ENCODE results near the gene SLC4A5.
A peak's percentile ranks its signal among the peaks of the same experiment; 100 is the strongest.

Gene SLC4A5

DNA sequence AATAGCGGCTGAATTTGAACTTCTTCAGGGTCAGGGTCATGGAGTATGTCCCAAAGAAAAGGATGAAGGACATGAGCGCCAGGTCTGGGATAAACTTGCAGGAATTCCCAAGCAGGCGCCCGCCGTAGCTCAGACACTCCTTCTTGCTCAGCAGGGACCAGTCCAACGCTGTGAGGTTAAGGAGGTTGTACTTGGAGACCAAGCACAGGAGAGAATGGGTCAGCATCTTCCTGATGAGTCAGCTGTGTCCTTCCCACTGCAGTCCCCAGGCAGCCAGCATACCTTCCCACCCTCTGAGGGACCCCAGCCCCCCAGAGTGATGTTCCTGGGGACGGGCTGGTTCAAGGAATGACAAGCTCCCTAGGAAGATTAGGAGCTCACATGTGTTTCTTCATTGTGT lies 103.9 kb downstream of the SLC4A5 start (continued):
- TF ChIP-seq, protein P1, sequence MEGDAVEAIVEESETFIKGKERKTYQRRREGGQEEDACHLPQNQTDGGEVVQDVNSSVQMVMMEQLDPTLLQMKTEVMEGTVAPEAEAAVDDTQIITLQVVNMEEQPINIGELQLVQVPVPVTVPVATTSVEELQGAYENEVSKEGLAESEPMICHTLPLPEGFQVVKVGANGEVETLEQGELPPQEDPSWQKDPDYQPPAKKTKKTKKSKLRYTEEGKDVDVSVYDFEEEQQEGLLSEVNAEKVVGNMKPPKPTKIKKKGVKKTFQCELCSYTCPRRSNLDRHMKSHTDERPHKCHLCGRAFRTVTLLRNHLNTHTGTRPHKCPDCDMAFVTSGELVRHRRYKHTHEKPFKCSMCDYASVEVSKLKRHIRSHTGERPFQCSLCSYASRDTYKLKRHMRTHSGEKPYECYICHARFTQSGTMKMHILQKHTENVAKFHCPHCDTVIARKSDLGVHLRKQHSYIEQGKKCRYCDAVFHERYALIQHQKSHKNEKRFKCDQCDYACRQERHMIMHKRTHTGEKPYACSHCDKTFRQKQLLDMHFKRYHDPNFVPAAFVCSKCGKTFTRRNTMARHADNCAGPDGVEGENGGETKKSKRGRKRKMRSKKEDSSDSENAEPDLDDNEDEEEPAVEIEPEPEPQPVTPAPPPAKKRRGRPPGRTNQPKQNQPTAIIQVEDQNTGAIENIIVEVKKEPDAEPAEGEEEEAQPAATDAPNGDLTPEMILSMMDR (tag by site-specific recombination; IDR thresholded peaks at IDR 0.05): no peak
- no peak for TF ChIP-seq FEZF1 (tag by site-specific recombination; IDR thresholded peaks at IDR 0.05)
- TF ChIP-seq, protein P2, sequence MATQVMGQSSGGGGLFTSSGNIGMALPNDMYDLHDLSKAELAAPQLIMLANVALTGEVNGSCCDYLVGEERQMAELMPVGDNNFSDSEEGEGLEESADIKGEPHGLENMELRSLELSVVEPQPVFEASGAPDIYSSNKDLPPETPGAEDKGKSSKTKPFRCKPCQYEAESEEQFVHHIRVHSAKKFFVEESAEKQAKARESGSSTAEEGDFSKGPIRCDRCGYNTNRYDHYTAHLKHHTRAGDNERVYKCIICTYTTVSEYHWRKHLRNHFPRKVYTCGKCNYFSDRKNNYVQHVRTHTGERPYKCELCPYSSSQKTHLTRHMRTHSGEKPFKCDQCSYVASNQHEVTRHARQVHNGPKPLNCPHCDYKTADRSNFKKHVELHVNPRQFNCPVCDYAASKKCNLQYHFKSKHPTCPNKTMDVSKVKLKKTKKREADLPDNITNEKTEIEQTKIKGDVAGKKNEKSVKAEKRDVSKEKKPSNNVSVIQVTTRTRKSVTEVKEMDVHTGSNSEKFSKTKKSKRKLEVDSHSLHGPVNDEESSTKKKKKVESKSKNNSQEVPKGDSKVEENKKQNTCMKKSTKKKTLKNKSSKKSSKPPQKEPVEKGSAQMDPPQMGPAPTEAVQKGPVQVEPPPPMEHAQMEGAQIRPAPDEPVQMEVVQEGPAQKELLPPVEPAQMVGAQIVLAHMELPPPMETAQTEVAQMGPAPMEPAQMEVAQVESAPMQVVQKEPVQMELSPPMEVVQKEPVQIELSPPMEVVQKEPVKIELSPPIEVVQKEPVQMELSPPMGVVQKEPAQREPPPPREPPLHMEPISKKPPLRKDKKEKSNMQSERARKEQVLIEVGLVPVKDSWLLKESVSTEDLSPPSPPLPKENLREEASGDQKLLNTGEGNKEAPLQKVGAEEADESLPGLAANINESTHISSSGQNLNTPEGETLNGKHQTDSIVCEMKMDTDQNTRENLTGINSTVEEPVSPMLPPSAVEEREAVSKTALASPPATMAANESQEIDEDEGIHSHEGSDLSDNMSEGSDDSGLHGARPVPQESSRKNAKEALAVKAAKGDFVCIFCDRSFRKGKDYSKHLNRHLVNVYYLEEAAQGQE (tag by site-specific recombination; IDR thresholded peaks at IDR 0.05): no peak
- TF ChIP-seq ZNF133 (tag by site-specific recombination; IDR thresholded peaks at IDR 0.05): no peak
- TF ChIP-seq, protein P3, sequence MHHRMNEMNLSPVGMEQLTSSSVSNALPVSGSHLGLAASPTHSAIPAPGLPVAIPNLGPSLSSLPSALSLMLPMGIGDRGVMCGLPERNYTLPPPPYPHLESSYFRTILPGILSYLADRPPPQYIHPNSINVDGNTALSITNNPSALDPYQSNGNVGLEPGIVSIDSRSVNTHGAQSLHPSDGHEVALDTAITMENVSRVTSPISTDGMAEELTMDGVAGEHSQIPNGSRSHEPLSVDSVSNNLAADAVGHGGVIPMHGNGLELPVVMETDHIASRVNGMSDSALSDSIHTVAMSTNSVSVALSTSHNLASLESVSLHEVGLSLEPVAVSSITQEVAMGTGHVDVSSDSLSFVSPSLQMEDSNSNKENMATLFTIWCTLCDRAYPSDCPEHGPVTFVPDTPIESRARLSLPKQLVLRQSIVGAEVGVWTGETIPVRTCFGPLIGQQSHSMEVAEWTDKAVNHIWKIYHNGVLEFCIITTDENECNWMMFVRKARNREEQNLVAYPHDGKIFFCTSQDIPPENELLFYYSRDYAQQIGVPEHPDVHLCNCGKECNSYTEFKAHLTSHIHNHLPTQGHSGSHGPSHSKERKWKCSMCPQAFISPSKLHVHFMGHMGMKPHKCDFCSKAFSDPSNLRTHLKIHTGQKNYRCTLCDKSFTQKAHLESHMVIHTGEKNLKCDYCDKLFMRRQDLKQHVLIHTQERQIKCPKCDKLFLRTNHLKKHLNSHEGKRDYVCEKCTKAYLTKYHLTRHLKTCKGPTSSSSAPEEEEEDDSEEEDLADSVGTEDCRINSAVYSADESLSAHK (tag by site-specific recombination; IDR thresholded peaks at IDR 0.05): no peak
- no peak for TF ChIP-seq ZNF140 (tag by site-specific recombination; IDR thresholded peaks at IDR 0.05)
- TF ChIP-seq ZNF112 (tag by site-specific recombination; IDR thresholded peaks at IDR 0.05): no peak
- no peak for TF ChIP-seq ZSCAN30 (tag by site-specific recombination; IDR thresholded peaks at IDR 0.05)
- TF ChIP-seq ZNF121 (tag by site-specific recombination; IDR thresholded peaks at IDR 0.05): no peak
- TF ChIP-seq ZNF596 (tag by site-specific recombination; IDR thresholded peaks at IDR 0.05): no peak
- TF ChIP-seq ZNF777 (tag by site-specific recombination; IDR thresholded peaks at IDR 0.05; ENCODE audit: borderline replicate concordance): no peak

DNA sequence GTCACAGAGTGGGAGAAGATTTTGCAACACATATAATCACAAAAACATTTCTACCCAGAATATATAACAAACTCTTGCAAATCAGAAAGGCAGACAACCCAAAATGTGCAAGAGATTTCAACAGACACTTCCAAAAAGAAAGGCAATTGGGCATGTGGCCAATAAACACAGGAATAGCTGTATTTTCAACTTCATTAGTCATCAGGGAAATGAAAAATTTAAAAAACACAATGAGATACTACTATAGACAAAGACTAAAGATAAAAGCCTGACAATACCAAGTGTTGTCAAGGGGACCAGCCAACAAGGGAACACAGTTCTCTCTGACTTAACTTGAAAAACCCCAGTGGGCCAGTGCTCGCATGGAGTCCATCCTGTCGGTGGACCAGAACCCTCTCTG lies 104.3 kb downstream of the SLC4A5 start:
- TF ChIP-seq GLIS1 (tag by site-specific recombination; IDR thresholded peaks at IDR 0.05): no peak
- TF ChIP-seq ZNF184 (tag by site-specific recombination; IDR thresholded peaks at IDR 0.05): 0 out of 2 replicates have a peak, but pooled peaks have one; percentile 13
- peak; percentile 98 for TF ChIP-seq ZNF664 (tag by site-specific recombination; IDR thresholded peaks at IDR 0.05)
- TF ChIP-seq ZNF239 (tag by site-specific recombination; IDR thresholded peaks at IDR 0.05): no peak
- TF ChIP-seq, protein P4, sequence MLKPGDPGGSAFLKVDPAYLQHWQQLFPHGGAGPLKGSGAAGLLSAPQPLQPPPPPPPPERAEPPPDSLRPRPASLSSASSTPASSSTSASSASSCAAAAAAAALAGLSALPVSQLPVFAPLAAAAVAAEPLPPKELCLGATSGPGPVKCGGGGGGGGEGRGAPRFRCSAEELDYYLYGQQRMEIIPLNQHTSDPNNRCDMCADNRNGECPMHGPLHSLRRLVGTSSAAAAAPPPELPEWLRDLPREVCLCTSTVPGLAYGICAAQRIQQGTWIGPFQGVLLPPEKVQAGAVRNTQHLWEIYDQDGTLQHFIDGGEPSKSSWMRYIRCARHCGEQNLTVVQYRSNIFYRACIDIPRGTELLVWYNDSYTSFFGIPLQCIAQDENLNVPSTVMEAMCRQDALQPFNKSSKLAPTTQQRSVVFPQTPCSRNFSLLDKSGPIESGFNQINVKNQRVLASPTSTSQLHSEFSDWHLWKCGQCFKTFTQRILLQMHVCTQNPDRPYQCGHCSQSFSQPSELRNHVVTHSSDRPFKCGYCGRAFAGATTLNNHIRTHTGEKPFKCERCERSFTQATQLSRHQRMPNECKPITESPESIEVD (tag by site-specific recombination; IDR thresholded peaks at IDR 0.05): peak; percentile 45; the same call in 1 of the 2 replicates
- no peak for TF ChIP-seq ZNF707 (tag by site-specific recombination; IDR thresholded peaks at IDR 0.05)
- no peak for TF ChIP-seq SP2 (tag by site-specific recombination; IDR thresholded peaks at IDR 0.05)
- TF ChIP-seq ZXDB (tag by site-specific recombination; IDR thresholded peaks at IDR 0.05): no peak
- POLR2A ChIA-PET: interaction anchor here (1.3 kb wide), 1 partner anchor 40 kb away, joined by 3 read pairs; the partner anchor contains the start of gene MTHFD2
- CTCF ChIA-PET: interaction anchor here (0.6 to 3.9 kb wide), 6 partner anchors 11 to 412 kb away, joined by 3 to 20 read pairs (median 5); no protein-coding TSS in a partner anchor

More for the DNA sequence above, 104.3 kb downstream of the SLC4A5 start:
- H3K36me3 ChIP-seq (ENCODE audit: control insufficient read depth in 2 of 2, insufficient read depth in 1 of 2, low read length in 2 of 2): no peaks in the 10 kb centered on the region
- no peaks in the 10 kb centered on the region for H3K4me1 ChIP-seq (ENCODE audit: control insufficient read depth, insufficient read depth, low read length)
- H3K27ac ChIP-seq (ENCODE audit: extremely low read depth, low read depth, low read length): no peak overlapping the region
- H3K9me3 ChIP-seq (ENCODE audit: control insufficient read depth, insufficient read depth, low read depth, low read length): no peaks in the 10 kb centered on the region
- no peak overlapping the region for H3K4me3 ChIP-seq (ENCODE audit: low read depth, low read length)

All from HEK293 (cell line).